HUES6 (cell line): ENCODE results near the gene KRT13.
"Not testable (repeated sequence)": the region's sequence is repeated elsewhere in the genome, so short reads cannot be mapped to it uniquely, and the experiment has no call there.

Source experiments
- H3K27ac ChIP-seq: 2 replicates; pipeline ENCODE4 v1.7.0; 2013; ENCODE audit warnings: low read depth, mild to moderate bottlenecking, low read length, inconsistent platforms
- H3K27me3 ChIP-seq: 2 replicates; pipeline ENCODE4 v1.6.1; 2013; ENCODE audit warnings: low read length; ENCODE audit not compliant: control insufficient read depth, insufficient read depth
- H3K36me3 ChIP-seq: 2 replicates; pipeline ENCODE4 v1.6.1; 2013; ENCODE audit warnings: low read length; ENCODE audit not compliant: control insufficient read depth, insufficient read depth
- H3K4me1 ChIP-seq: 2 replicates; pipeline ENCODE4 v1.6.1; 2013; ENCODE audit warnings: low read length; ENCODE audit not compliant: control insufficient read depth, insufficient read depth
- H3K4me3 ChIP-seq: 2 replicates; pipeline ENCODE4 v1.5.1; 2013; ENCODE audit warnings: low read depth, low read length
- H3K9ac ChIP-seq: one replicate; pipeline ENCODE4 v1.6.1; 2013; ENCODE audit warnings: mild to moderate bottlenecking, low read length
- H3K9me3 ChIP-seq: 2 replicates; pipeline ENCODE4 v1.6.1; 2013; ENCODE audit warnings: low read depth, low read length; ENCODE audit not compliant: control insufficient read depth, insufficient read depth

The KRT13 gene

DNA sequence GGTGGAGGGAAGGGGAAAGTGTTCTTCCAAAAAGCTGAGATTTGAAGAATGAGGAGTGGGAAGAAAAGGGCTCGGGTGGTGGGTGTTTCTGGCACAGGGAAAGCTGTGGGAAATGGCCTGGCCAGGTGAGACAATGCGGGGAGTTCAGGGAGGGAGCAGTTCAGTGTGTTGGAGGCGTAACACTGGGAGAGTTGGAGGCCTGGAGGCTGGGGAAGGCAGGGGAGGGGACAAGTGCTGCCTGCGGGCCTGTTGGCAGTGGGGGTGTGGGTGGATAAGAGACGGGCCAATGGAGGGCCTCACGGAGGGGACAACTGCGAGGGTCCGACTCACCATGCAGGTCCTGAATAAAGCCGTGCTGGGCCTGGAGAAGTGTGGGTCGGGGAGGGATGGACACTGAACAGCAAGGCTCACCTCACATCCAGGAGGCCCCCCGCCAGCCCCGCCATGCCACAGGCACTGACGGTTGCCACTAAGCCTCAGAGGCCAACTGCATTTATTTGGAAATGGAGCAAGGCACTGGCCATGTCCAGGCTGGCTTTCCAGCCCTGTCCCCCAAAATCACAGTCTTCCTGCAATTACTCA lies 40.5 kb upstream of the KRT13 start:
- Histone ChIP-seq H3K4me1 (peaks cover 28% of the 10 kb centered on the region), H3K9ac (no peak overlapping the region), H3K27me3 (no peaks in the 10 kb centered on the region), H3K4me3 (no peak overlapping the region), H3K9me3 (no peaks in the 10 kb centered on the region), H3K27ac (no peak overlapping the region), H3K36me3 (no peaks in the 10 kb centered on the region)

DNA sequence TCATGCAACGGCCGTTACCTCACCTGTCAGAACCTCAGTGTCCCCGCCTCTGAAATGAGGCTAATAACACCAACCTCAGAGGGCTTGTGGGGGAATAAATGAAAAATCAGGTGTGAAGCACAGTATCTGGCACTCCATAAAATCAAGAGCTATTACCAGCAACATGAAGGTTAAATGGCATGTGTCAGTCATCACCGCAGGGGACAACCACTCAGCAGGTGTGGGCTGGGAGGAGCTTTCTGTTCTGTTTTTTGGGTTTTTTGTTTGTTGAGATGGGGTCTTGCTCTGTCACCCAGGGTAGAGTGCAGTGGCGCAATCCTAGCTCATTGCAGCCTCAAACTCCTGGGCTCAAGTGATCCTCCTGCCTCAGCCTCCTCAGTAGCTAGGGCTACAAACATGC lies 39.5 kb upstream of the KRT13 start:
- Histone ChIP-seq H3K36me3 (no peaks in the 10 kb centered on the region), H3K9me3 (no peaks in the 10 kb centered on the region), H3K4me1 (peaks cover 37% of the 10 kb centered on the region), H3K9ac (no peak overlapping the region), H3K4me3 (no peak overlapping the region), H3K27ac (no peak overlapping the region), H3K27me3 (no peaks in the 10 kb centered on the region)

DNA sequence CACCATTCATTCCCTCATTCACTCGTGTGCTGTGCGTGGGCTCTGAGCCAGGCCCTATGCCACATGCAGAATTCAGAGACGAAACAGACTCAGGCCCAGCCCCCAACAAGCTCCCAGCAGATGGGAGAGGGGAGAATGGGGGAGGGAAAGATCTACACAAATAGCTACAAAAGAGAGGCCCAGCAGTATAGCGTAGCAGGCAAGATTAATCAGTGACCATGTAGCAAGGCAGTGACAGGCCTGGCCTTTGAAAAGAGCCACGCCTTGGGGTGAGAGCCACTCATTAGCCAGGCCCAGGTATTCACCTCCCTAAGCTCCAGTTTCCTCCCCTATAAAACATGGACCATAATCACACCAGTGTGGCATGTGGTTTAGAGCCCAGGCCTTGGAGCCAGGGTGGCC lies 39.1 kb upstream of the KRT13 start:
- Histone ChIP-seq H3K36me3 (no peaks in the 10 kb centered on the region), H3K27me3 (no peaks in the 10 kb centered on the region), H3K27ac (no peak overlapping the region), H3K9me3 (no peaks in the 10 kb centered on the region), H3K4me1 (peaks cover 37% of the 10 kb centered on the region), H3K4me3 (no peak overlapping the region), H3K9ac (no peak overlapping the region)

DNA sequence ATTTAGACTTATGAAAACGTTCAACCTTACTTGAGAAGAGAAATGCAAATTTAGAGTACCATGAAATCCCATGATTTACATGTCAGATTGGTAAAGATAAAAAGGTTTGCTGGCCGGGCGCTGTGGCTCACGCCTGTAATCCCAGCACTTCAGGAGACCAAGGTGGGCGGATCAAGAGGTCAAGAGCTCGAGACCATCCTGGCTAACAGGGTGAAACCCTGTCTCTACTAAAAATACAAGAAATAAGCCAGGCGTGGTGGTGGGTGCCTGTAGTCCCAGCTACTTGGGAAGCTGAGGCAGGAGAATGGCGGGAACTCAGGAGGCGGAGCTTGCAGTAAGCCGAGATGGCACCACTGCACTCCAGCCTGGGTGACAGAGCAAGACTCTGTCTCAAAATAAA lies 37.4 kb upstream of the KRT13 start:
- peaks cover 41% of the 10 kb centered on the region for H3K4me1 ChIP-seq
- not testable (repeated sequence) for H3K27me3 ChIP-seq, H3K36me3 ChIP-seq, H3K9me3 ChIP-seq, H3K4me3 ChIP-seq, H3K9ac ChIP-seq, H3K27ac ChIP-seq

DNA sequence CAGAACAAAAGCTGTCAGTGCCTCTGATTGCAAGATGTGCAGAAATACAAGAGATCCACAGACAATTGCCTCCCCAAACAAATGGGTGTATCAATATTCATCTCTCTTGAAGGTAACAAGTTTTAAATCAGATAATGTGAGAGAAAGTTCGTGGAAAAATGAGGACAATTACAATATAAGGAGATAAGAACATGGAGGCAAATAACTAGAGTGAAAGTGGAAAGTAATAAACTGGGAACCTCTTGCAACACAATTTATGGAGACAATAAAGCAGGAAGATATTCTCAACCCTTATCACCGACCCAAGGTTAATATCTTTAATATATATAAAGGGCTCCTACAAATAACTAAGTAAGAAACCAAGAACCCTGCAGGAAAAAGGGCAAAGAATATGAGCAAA lies 36.9 kb upstream of the KRT13 start:
- Histone ChIP-seq H3K27me3 (no peaks in the 10 kb centered on the region), H3K27ac (no peak overlapping the region), H3K36me3 (no peaks in the 10 kb centered on the region), H3K4me3 (no peak overlapping the region), H3K4me1 (peaks cover 41% of the 10 kb centered on the region), H3K9me3 (no peaks in the 10 kb centered on the region), H3K9ac (no peak overlapping the region)

DNA sequence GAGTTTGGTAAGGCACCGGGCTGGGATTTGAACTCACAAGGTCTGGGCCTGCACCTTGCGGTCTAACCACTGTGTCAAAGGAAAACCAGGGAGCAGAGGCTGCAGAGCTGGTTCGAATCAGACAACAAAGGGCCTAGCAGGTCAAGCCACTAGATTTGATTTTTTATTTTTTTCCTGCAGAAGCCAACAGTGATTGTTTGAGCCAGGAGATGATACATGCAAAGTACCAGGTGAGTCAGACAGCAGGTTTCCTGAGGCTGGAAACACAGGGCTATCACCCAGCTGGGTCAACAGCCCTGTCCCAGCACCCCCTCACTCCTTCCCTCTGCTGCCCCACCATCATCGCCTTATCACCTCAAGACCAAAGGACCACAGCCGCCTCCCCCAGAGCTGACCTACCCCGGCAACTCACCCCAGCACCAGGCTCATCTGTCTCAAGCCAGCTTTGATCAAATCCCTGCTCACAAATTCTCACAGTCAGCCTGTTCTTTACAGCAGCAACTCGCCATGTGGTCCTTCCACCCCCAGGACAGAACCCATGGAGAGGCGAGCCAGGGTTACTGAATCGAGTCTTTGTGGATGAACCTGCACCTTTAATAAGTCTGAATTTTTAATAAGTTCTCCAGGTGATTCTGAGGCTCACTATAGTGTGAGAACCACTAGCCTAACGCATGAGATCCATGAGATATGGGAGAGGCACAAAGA lies 35.7 kb upstream of the KRT13 start:
- H3K9me3 ChIP-seq = no peaks in the 10 kb centered on the region
- H3K4me1 ChIP-seq = peaks cover 51% of the 10 kb centered on the region
- no peak overlapping the region for H3K4me3 ChIP-seq
- no peaks in the 10 kb centered on the region for H3K27me3 ChIP-seq
- H3K27ac ChIP-seq = no peak overlapping the region
- no peak overlapping the region for H3K9ac ChIP-seq
- no peaks in the 10 kb centered on the region for H3K36me3 ChIP-seq

DNA sequence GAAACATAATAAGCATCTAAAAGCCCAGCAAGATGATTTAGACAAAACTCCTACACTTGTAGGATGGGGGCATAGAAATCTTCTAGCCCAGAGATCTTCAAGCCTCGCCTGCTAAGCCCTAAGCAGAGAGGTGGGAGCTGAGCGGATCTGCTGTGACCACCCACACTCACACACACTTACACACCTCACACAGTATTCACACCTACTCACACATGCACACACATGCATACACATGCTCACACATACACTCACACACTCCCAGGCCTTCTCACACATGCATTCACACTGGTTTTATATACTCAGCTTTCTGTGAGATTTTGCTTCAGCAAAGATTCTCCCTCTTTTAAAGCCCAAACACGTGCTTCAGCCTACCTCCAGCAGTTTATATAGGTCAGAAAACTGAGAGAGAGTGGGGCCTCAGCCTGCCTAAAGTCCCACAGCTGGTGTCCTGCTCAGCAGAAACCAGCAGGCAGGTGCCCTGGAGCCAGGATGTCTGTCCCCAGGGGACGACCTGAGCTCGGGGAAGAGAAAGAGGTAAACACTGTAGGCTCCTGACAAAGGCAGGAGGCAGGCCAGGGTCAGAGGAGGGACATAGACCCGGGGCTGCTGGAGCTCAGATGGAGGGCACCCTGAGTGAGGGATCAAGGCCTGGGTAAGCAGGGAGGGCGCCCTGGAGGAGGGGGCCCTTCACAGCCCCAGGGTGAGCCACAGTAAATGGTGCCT lies 34.7 kb upstream of the KRT13 start:
- Histone ChIP-seq H3K27ac (no peak overlapping the region), H3K4me1 (peaks cover 60% of the 10 kb centered on the region), H3K9me3 (no peaks in the 10 kb centered on the region), H3K36me3 (no peaks in the 10 kb centered on the region), H3K4me3 (no peak overlapping the region), H3K9ac (no peak overlapping the region), H3K27me3 (no peaks in the 10 kb centered on the region)

DNA sequence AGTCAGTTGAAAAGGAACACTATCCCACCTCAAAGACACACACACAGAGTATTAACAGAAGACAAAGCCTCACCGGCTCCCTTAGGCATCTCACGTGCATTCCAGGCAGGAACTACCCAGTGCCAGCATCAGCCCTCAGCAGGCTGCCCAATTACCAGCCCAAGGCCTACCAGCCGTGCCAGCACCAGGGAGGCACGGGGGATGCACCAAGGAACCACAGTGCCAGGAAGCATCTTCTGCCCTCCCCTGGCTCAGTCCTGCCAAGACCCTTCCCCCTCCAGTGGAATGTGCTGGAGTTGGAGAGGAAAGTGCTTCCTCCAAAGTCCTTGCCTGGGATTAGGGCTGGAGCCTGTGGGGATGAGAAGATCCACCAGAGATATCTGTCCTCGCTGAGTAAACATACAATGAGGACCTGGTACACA lies 33.7 kb upstream of the KRT13 start:
- Histone ChIP-seq H3K4me3 (no peak overlapping the region), H3K9me3 (no peaks in the 10 kb centered on the region), H3K27me3 (no peaks in the 10 kb centered on the region), H3K27ac (no peak overlapping the region), H3K9ac (no peak overlapping the region), H3K4me1 (peaks cover 56% of the 10 kb centered on the region), H3K36me3 (no peaks in the 10 kb centered on the region)

DNA sequence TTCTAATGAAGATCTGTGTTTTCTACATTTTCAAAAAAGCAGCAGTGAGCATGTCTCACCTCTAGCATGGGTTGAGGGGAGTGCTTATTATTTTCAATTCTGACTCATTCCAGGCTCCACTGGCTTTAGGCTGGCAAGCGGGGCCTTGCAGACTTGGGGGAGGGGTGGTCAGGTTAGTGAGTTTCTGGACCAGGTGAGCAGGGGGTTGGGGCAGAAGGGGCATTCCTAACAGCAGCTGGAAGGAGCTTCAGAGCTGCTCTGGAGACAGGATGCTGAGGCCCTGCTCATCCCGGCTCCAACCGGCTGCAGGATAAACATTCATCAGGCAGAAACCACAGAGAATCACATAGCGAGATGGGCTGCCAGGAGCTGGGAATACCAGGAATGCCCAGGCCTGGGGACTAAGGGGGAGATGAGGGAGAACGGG lies 33.2 kb upstream of the KRT13 start:
- Histone ChIP-seq H3K27ac (no peak overlapping the region), H3K9ac (no peak overlapping the region), H3K36me3 (no peaks in the 10 kb centered on the region), H3K9me3 (no peaks in the 10 kb centered on the region), H3K27me3 (no peaks in the 10 kb centered on the region), H3K4me1 (peaks cover 56% of the 10 kb centered on the region), H3K4me3 (no peak overlapping the region)

DNA sequence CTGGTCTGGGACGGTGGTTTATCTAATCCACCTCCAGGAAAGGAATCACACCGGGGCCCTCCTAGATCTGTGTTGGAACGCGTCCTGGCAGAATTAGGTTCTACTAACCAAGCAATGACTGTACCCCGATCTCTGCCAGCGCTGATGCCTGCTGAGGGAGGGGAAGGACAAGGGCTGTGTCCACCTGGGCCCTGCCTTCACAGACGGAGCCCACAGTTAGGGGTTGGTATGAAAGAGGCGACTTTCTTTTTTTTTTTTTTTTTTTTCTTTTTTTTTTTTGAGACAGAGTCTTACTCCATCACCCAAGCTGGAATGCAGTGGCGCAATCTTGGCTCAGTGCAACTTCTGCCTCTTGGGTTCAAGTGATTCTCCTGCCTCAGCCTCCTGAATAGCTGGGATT lies 32.6 kb upstream of the KRT13 start:
- no peaks in the 10 kb centered on the region for H3K27me3 ChIP-seq
- no peaks in the 10 kb centered on the region for H3K36me3 ChIP-seq
- H3K4me3 ChIP-seq = no peak overlapping the region
- no peak overlapping the region for H3K27ac ChIP-seq
- no peak overlapping the region for H3K9ac ChIP-seq
- no peaks in the 10 kb centered on the region for H3K9me3 ChIP-seq
- peaks cover 56% of the 10 kb centered on the region for H3K4me1 ChIP-seq

DNA sequence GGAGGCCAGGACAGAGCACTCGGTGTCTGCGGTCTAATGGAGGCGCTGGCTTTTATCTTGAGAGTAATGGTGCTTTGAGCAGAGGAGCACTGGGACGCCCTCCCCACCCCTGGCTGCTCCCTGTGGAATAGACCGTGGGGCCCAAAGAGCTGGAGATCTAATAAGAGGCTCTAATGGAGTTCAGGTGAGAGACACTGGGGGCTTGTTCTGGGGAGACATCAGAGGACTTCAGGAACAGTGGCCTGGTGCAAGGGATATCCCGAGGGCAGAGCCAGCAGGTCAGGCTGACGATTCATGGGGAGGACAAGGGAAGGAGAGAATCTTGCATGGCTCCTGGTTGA lies 32.2 kb upstream of the KRT13 start:
- no peaks in the 10 kb centered on the region for H3K36me3 ChIP-seq
- peaks cover 56% of the 10 kb centered on the region for H3K4me1 ChIP-seq
- H3K4me3 ChIP-seq = no peak overlapping the region
- no peaks in the 10 kb centered on the region for H3K9me3 ChIP-seq
- H3K27ac ChIP-seq = no peak overlapping the region
- H3K9ac ChIP-seq = no peak overlapping the region
- no peaks in the 10 kb centered on the region for H3K27me3 ChIP-seq
